Esophagus muscularis mucosa (tissue), 4 donors: Measurements from ENCODE around the gene AGAP1. TPM values are rescaled to one million over a fixed set of nuclear protein-coding genes. Genes with fewer than 3 reads are reported as not detected.

Experiments
- DNase-seq: peaks from one replicate; pipeline ENCODE4 v3.0.0-alpha.2; 2017; ENCODE audit errors: extremely low spot score
- H3K27ac ChIP-seq, 4 donors: fragments of 200-600 bp; sonication (generic); replicated peaks in 1 of 4; 1 replicate in 3 of 4; 2 replicates in 1 of 4; pipeline ENCODE4 v1.5.1; 2016 to 2019; ENCODE audit warnings: mild to moderate bottlenecking in 1 of 4
- H3K27me3 ChIP-seq, 4 donors: fragments of 200-600 bp; sonication (generic); one replicate each; pipeline versions ENCODE4 v1.5.1 to v1.6.0; 2016 to 2019
- H3K36me3 ChIP-seq, 4 donors: fragments of 200-600 bp; sonication (generic); one replicate each; pipeline ENCODE4 v1.5.1; 2016 to 2019
- H3K4me1 ChIP-seq, 4 donors: fragments of 200-600 bp; sonication (generic); one replicate each; pipeline ENCODE4 v1.5.1; 2016 to 2019
- H3K4me3 ChIP-seq, 4 donors: fragments of 200-600 bp; sonication (generic); 1 replicate in 2 of 4; 2 replicates in 2 of 4; pipeline ENCODE4 v1.5.1; 2016 to 2019; ENCODE audit warnings: mild to moderate bottlenecking in 4 of 4, moderate library complexity in 1 of 4
- H3K9me3 ChIP-seq, 4 donors: fragments of 200-600 bp; sonication (generic); 1 replicate in 3 of 4; 2 replicates in 1 of 4; pipeline ENCODE4 v1.5.1; 2016 to 2019
- EP300 ChIP-seq: sonication (generic); formaldehyde crosslinking; IDR thresholded peaks from one replicate; pipeline ENCODE4 v1.6.1; 2017; ENCODE audit warnings: antibody characterized with exemption
- POLR2A ChIP-seq: fragments of 450-650 bp; IDR thresholded peaks from one replicate; pipeline ENCODE4 v1.6.1; 2017; ENCODE audit warnings: antibody characterized with exemption, moderate library complexity, mild to moderate bottlenecking, low read depth
- POLR2AphosphoS5 ChIP-seq, 2 donors: sonication (generic); formaldehyde crosslinking; IDR thresholded peaks; one replicate each; pipeline ENCODE4 v1.6.1; 2017; ENCODE audit warnings: antibody characterized with exemption in 2 of 2
- WGBS: methylation state at CpG from one replicate; pipeline ENCODE4 v1.1.5; 2018; 5-methylcytosine and 5-hydroxymethylcytosine counted together
- intact Hi-C: fragments of 100-400 bp; cut with DNase I; formaldehyde crosslinking; loops from one replicate; pipeline ENCODE4 v1.15.1; 2023
- total RNA-seq, 4 donors: library from RNA; depleted of rRNA; stranded (reverse); fragments of >200 nt; gene quantifications; one replicate each; pipeline versions ENCODE4 v1.1.0 to v1.2.1, GENCODE V29; 2016
- TF ChIP-seq, protein P1 (sequence below), 3 experiments: fragments of 200-600 bp in 2 of 3; fragments of 450-650 bp in 1 of 3; sonication (generic) in 2 of 3; IDR thresholded peaks; one replicate each; pipeline ENCODE4 v1.5.1; 2017 to 2019; ENCODE audit warnings: antibody characterized with exemption in 3 of 3, mild to moderate bottlenecking in 2 of 3, moderate library complexity in 1 of 3

AGAP1 gene
- total RNA-seq, 4 donors from 2014 or later = 37.9 to 62.4 (median 47.2) TPM

DNA sequence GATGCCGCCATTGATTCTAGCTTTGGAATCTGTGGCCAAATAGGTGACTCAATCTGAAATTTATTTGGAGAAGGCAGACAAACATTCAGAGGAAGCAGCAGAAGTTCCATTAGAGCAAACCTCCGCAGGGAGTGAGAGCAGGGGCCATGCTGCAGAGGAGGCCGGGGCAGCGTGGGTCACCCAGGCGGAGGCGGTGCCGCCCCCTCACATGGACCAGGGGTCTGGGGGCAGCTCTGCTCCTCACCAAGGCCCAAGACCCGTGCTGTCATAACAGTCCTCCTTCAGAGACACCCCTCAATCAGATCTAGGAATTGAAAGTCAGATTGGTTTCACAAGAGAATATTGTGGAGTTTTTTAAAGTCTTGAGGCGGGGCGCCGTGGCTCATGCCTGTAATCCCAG lies 582.0 kb downstream of the AGAP1 start:
- no peak for TF ChIP-seq POLR2A
- TF ChIP-seq POLR2AphosphoS5 (IDR thresholded peaks at IDR 0.05) = no peak
- no peak for TF ChIP-seq EP300
- TF ChIP-seq, protein P1, sequence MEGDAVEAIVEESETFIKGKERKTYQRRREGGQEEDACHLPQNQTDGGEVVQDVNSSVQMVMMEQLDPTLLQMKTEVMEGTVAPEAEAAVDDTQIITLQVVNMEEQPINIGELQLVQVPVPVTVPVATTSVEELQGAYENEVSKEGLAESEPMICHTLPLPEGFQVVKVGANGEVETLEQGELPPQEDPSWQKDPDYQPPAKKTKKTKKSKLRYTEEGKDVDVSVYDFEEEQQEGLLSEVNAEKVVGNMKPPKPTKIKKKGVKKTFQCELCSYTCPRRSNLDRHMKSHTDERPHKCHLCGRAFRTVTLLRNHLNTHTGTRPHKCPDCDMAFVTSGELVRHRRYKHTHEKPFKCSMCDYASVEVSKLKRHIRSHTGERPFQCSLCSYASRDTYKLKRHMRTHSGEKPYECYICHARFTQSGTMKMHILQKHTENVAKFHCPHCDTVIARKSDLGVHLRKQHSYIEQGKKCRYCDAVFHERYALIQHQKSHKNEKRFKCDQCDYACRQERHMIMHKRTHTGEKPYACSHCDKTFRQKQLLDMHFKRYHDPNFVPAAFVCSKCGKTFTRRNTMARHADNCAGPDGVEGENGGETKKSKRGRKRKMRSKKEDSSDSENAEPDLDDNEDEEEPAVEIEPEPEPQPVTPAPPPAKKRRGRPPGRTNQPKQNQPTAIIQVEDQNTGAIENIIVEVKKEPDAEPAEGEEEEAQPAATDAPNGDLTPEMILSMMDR (IDR thresholded peaks at IDR 0.05) = no peak
- peaks cover 0 to 11% (median 2%) of the 10 kb centered on the region in 4 donors for H3K36me3 ChIP-seq

DNA sequence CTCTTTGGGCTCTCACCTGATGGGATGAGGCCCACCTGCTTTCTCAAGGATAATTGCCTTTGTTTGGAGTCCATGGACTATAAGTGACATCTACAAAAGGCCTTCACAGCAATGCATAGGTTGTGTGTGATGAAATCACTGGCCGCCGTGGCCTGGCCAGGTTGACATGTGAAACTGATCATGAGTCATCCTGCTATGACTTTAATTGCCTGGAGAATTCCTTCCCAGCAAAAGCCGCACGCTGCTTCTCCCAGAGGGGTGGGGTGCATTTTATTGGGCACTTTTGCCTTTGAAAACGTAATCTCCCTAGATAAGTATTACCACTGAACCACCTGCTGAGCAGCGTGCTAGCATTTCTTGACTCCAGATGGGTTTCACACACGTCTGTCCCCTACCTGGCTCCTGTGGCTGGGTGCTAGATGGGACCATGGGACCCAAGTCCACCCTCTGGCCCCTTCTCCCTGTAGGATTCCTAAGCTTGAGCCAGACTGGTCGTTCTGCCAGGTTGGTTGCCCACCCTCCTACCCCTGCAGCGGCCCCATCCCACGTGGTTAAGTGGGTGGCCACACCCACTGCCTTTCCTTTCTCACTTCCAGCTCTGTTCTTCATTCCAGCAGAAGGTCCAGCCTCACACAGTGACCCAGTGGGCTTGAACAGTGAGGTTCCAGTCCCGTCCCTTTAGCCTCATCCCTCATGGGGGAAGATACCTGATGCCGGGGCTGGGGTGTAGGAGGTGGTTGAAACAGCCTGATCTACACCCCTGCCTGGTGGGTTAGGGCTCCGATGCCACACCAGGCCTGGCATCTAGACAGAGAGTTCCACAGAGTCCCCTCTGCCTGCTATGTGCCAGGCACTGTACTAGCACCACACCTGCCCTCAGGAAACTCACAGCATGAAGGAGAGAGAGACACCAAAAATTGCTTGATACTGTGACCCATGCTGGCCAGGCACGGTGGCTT lies 584.7 kb downstream of the AGAP1 start:
- 86% methylated on average over 14 of the region's 14 CpGs for WGBS
- H3K4me3 ChIP-seq = no peak overlapping the region
- H3K27me3 ChIP-seq = no peaks in the 10 kb centered on the region
- H3K36me3 ChIP-seq = peaks cover 0 to 8% (median 2%) of the 10 kb centered on the region in 4 donors
- no peaks in the 10 kb centered on the region for H3K4me1 ChIP-seq
- intact Hi-C loops = no loop called here
- TF ChIP-seq POLR2AphosphoS5 (IDR thresholded peaks at IDR 0.05) (no peak), EP300 (no peak)
- TF ChIP-seq, protein P1 (IDR thresholded peaks at IDR 0.05) = no peak
- H3K27ac ChIP-seq = no peak overlapping the region
- no peaks in the 10 kb centered on the region for H3K9me3 ChIP-seq
- DNase-seq = no peak

More for the DNA sequence above, 582.0 kb downstream of the AGAP1 start:
- H3K27me3 ChIP-seq = no peaks in the 10 kb centered on the region
- no peaks in the 10 kb centered on the region for H3K9me3 ChIP-seq
- intact Hi-C loops = no loop called here
- DNase-seq = no peak
- H3K27ac ChIP-seq = no peak overlapping the region
- no peaks in the 10 kb centered on the region for H3K4me1 ChIP-seq
- 100% methylated on average over 9 of the region's 11 CpGs for WGBS
- no peak overlapping the region for H3K4me3 ChIP-seq

DNA sequence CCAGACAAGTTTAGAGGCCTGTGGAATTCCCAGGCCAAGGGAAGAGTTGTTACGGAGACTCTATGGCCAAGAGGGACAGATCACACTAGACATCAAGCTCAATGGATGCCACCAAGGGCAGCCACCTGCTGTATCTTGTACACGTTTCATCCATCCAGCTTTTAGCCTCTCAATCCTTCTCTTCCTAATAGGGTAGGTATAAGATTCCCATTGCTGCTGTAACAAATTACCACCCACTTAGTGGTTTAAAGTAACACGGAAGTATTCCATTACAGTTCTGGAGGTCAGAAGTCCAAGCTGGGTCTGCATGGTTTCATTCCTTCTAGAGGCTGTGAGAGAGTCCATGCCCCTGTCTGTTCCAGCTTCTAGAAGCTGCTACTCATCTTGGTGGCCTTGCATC lies 586.6 kb downstream of the AGAP1 start:
- 100% methylated on average over 3 of the region's 3 CpGs for WGBS
- intact Hi-C loops = no loop called here

DNA sequence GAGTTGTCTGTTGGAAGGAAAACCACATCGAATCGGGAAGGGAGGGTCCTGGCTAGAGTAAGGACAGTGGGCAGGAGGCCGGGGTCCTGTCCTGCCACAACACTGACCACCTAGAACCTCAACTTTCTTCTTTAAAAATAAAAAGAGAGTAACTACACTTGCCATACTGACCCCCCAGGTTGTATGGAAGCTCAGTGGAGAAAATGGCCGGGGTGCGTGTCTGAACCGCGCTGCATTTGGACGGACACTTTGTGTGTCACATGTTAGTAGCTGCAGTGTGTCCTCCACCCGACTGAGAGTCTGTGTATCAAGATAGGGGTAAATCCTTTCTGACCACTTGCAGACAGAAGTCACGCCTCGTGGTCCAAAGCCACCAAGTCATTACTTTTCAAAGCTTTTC lies 587.3 kb downstream of the AGAP1 start:
- intact Hi-C loops = no loop called here
- peaks cover 0 to 3% (median 0%) of the 10 kb centered on the region in 4 donors for H3K36me3 ChIP-seq
- WGBS = 92% methylated on average over 11 of the region's 11 CpGs
- no peak overlapping the region for H3K4me3 ChIP-seq
- no peaks in the 10 kb centered on the region for H3K9me3 ChIP-seq
- peaks cover 0 to 4% (median 0%) of the 10 kb centered on the region in 4 donors for H3K4me1 ChIP-seq
- H3K27me3 ChIP-seq = no peaks in the 10 kb centered on the region
- H3K27ac ChIP-seq = no peak overlapping the region
- no peak for DNase-seq
- no peak for TF ChIP-seq POLR2A
- no peak for TF ChIP-seq EP300
- TF ChIP-seq, protein P1 (IDR thresholded peaks at IDR 0.05) = no peak
- no peak for TF ChIP-seq POLR2AphosphoS5 (IDR thresholded peaks at IDR 0.05)

More for the DNA sequence above, 586.6 kb downstream of the AGAP1 start:
- Histone ChIP-seq H3K27me3 (no peaks in the 10 kb centered on the region), H3K9me3 (no peaks in the 10 kb centered on the region), H3K27ac (no peak overlapping the region), H3K4me1 (peaks cover 0 to 2% (median 0%) of the 10 kb centered on the region in 4 donors), H3K4me3 (no peak overlapping the region), H3K36me3 (peaks cover 0 to 3% (median 0%) of the 10 kb centered on the region in 4 donors)
- TF ChIP-seq EP300 = no peak
- TF ChIP-seq POLR2AphosphoS5 (IDR thresholded peaks at IDR 0.05) = no peak
- TF ChIP-seq, protein P1 (IDR thresholded peaks at IDR 0.05) = no peak
- no peak for TF ChIP-seq POLR2A
- DNase-seq = no peak
